ENCODE data around the gene CORO1A.

The CORO1A gene

DNA sequence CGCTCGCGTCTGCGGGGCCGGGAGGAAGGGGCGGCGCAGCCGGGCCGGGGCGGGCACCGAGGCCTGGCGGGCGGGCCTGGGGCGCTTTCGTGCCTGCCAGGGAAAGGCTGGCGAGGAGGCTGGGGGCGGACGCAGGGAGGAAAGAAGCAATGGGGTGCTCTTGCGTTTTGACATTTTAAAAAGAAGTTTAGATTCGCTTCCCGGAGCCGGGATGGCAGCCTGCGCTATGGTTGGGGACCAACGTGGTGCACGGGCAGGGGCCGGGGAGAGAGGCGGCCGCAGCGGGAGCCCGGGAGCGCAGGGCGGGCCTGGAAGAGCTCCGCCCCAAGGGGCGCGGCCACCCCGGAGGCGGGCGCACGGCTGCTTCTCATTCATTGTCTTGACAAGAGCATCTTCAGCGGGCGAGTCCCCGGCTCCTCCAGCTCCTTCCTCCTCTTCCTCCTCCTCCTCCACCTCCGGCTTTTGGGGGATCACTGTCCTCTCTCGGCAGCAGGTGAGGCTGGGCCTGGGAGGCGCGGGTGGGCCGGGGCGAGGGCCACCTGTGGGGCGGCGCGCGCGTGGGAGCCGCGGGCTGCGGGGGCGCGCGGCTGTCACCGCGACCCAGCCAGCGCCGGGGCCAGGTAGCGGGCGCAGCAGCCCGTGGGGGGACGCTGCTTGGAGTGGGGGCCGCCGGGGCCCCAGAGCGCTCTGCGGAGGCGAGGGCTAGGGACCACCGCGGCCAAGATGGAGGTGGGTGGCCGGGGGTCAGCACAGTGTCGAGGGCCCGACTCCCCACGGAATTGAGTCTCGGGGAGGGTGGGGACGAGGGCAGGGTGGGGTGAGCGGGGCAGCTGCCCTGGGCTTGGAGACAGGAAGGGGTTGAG lies at the start of gene CORO1A:
Gene CORO1A, plus strand, starts transcription at position 370 of the 863 bp plus-strand sequence. CDS start 1,608 bp downstream, outside the sequence.
- H3K9ac ChIP-seq (ENCODE audit: low read length), result no peak within 1 kb of the TSS
- H3K27ac ChIP-seq (ENCODE audit: low read depth, low read length), result no peak within 1 kb of the TSS
- H3K9me3 ChIP-seq (ENCODE audit: control insufficient read depth, insufficient read depth, low read depth, low read length), result no peaks in the 10 kb centered on the region
- peaks cover 23% of the 10 kb centered on the region for H3K27me3 ChIP-seq (ENCODE audit: control insufficient read depth, insufficient read depth, low read length)
- H3K4me1 ChIP-seq (ENCODE audit: control insufficient read depth, insufficient read depth, low read length), result peaks cover 10% of the 10 kb centered on the region
- H3K36me3 ChIP-seq (ENCODE audit: control insufficient read depth, insufficient read depth, low read length), result no peaks in the 10 kb centered on the region
- peak within 1 kb of the TSS; percentile 84 for H3K4me3 ChIP-seq (ENCODE audit: low read depth, low read length)

DNA sequence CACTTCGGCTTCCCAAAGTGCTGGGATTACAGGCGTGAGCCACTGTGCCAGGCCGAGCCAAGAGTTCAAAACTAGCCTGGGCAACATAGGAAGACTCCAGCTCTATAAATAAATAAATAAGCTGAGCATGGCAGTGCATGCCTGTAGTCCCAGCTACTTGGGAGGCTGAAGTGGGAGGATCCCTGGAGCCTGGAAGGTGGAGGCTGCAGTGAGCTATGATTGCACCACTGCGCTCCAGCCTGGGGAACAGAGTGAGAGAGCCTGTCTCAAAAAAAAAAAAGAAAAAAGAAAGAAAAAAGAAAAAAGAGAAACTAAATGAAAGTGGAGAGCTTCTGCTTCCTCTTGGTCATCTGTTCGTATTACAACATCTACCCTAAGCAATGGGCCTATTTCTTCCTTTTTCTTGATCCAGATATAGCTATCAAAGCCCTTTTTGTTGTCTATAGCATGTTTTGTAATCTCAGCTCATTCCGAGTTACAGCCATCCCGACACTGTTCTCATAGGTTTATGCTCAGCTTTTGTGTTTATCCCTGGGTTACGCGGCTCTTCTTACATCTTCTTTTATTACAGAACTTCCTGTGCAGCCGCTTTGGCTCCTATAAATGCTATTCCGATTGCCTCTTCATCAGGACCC lies 46.3 kb upstream of the CORO1A start:
- H3K4me3 ChIP-seq (ENCODE audit: low read depth, low read length), result no peak overlapping the region
- no peak overlapping the region for H3K27ac ChIP-seq (ENCODE audit: low read depth, low read length)
- no peaks in the 10 kb centered on the region for H3K4me1 ChIP-seq (ENCODE audit: control insufficient read depth, insufficient read depth, low read length)
- H3K27me3 ChIP-seq (ENCODE audit: control insufficient read depth, insufficient read depth, low read length), result no peaks in the 10 kb centered on the region
- H3K36me3 ChIP-seq (ENCODE audit: control insufficient read depth, insufficient read depth, low read length), result no peaks in the 10 kb centered on the region
- H3K9ac ChIP-seq (ENCODE audit: low read length), result no peak overlapping the region
- no peaks in the 10 kb centered on the region for H3K9me3 ChIP-seq (ENCODE audit: control insufficient read depth, insufficient read depth, low read depth, low read length)

DNA sequence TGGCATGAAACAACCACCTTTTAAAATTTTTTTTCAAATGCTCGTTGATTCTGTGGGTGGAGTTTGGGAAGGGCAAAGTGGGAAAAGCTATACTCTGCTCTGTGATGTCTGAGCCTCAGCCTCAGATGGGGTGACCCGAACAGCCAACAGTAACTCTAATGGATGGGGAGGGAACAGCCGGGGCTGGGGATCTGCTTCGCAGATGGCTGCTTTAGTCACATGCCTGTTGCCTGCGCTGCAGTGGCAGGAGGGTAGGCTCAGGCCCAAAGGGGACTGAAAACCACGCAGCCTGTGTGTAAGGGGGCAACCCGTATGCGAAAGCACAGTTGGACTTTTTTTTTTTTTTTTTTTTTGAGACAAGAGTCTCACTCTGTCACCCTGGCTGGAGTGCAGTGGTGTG lies 45.5 kb upstream of the CORO1A start:
- Histone ChIP-seq H3K36me3 (ENCODE audit: control insufficient read depth, insufficient read depth, low read length) (no peaks in the 10 kb centered on the region), H3K9ac (ENCODE audit: low read length) (no peak overlapping the region), H3K4me3 (ENCODE audit: low read depth, low read length) (no peak overlapping the region), H3K4me1 (ENCODE audit: control insufficient read depth, insufficient read depth, low read length) (no peaks in the 10 kb centered on the region), H3K9me3 (ENCODE audit: control insufficient read depth, insufficient read depth, low read depth, low read length) (no peaks in the 10 kb centered on the region), H3K27ac (ENCODE audit: low read depth, low read length) (no peak overlapping the region), H3K27me3 (ENCODE audit: control insufficient read depth, insufficient read depth, low read length) (no peaks in the 10 kb centered on the region)

DNA sequence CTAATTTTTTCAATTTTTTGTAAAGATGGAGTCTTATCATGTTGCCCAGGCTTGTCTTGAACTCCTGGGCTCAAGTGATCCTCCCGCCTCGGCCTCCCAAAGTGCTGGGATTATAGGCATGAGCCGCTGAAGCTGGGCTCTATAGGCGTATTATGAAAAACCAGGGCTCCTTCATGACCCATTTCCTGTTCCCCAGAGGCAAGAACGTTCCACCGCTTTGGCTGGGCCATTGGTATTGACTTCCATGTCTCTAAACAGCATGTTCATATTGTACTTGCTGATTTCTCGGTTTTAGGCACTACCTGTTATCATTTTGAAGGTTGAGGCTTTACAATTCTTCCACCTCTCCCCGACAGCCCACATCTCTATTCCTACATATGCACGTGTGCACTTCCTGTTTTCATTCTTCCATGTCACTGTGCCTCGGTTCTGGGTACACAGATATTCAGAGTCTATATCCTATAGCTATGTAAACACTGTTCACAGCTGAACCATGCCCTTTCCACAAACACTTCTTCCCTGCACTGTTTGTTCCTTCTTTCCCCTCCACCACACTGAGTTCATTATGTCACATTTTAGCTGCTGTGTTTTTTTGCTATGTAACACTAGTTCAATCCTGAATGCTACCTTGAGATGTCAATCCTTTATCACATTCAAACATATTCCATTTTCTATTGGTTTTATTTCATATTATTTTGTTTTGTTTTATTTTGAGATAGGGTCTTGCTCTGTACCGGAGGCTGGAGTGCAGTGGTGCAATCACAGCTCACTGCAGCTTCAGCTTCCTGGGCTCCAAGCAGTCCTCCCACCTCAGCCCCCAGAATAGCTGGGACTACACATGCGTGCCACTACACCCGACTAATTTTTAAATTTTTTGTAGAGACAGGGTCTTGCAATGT lies 43.6 kb upstream of the CORO1A start:
- Histone ChIP-seq H3K36me3 (ENCODE audit: control insufficient read depth, insufficient read depth, low read length) (no peaks in the 10 kb centered on the region), H3K27ac (ENCODE audit: low read depth, low read length) (no peak overlapping the region), H3K9me3 (ENCODE audit: control insufficient read depth, insufficient read depth, low read depth, low read length) (no peaks in the 10 kb centered on the region), H3K4me3 (ENCODE audit: low read depth, low read length) (no peak overlapping the region), H3K9ac (ENCODE audit: low read length) (no peak overlapping the region), H3K4me1 (ENCODE audit: control insufficient read depth, insufficient read depth, low read length) (no peaks in the 10 kb centered on the region), H3K27me3 (ENCODE audit: control insufficient read depth, insufficient read depth, low read length) (no peaks in the 10 kb centered on the region)

DNA sequence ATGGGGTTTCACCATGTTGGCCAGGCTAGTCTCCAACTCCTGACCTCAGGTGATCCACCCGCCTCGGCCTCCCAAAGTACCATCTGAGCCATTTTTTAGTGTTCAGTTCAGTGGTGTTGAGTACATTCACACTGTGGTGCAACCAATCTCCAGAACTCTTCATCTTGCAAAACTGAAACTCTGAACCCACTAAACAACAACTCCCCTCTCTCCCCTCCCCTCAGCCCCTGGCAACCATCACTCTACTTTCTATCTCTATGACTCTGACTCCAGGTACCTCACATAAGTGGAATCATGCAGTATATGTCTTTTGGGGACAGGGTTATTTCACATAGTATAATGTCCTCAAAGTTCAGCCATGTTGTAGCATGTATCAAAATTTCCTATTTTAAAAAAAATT lies 41.7 kb upstream of the CORO1A start:
- Histone ChIP-seq H3K27me3 (ENCODE audit: control insufficient read depth, insufficient read depth, low read length) (no peaks in the 10 kb centered on the region), H3K36me3 (ENCODE audit: control insufficient read depth, insufficient read depth, low read length) (no peaks in the 10 kb centered on the region), H3K9me3 (ENCODE audit: control insufficient read depth, insufficient read depth, low read depth, low read length) (no peaks in the 10 kb centered on the region), H3K27ac (ENCODE audit: low read depth, low read length) (no peak overlapping the region), H3K4me3 (ENCODE audit: low read depth, low read length) (no peak overlapping the region), H3K4me1 (ENCODE audit: control insufficient read depth, insufficient read depth, low read length) (no peaks in the 10 kb centered on the region), H3K9ac (ENCODE audit: low read length) (no peak overlapping the region)

DNA sequence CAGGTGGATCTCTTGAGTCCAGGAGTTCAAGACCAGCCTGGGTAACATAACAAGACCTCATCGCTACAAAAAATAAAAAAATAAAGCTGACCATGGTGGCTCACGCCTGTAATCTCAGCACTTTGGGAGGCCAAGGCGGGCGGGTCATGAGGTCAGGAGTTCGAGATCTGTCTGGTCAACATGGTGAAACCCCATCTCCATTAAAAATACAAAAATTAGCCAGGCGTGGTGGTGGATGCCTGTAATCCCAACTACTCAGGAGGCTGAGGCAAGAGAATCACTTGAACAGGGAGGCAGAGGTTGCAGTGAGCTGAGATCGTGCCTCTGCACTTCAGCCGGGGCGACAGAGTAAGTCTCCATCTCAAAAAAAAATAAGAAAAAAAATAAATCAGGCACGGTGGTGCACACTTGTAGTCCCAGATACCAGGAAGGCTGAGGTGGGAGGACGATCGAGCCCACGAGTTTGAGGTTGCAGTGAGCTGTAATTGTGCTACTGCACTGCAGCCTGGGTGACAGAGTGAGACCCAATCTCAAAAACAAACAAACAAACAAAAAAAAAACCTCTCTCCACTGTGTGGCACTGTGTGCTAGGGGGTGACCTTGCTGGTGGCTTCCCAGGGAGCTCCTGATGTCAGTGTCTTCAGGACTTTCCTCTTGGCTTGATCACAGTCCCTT lies 40.6 kb upstream of the CORO1A start:
- H3K4me1 ChIP-seq (ENCODE audit: control insufficient read depth, insufficient read depth, low read length), result no peaks in the 10 kb centered on the region
- H3K4me3 ChIP-seq (ENCODE audit: low read depth, low read length), result no peak overlapping the region
- no peaks in the 10 kb centered on the region for H3K27me3 ChIP-seq (ENCODE audit: control insufficient read depth, insufficient read depth, low read length)
- no peak overlapping the region for H3K27ac ChIP-seq (ENCODE audit: low read depth, low read length)
- H3K9ac ChIP-seq (ENCODE audit: low read length), result no peak overlapping the region
- H3K36me3 ChIP-seq (ENCODE audit: control insufficient read depth, insufficient read depth, low read length), result no peaks in the 10 kb centered on the region
- no peaks in the 10 kb centered on the region for H3K9me3 ChIP-seq (ENCODE audit: control insufficient read depth, insufficient read depth, low read depth, low read length)

DNA sequence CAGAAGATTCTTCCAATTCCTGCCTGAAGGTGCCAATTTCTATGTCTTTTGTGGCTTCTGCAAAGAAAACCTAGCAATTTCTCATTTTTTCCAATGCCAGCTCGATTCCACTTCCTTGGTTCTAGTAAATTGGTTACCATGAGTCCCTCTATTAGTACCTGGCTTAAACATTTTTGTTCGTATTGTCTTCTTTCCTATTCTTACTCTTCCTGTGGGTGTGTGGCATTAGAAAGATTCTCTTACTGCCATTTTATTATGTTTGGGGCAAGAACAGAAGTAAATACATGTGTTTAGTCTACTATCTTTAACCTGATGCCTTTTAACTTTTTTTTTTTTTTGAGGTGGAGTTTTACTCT lies 40.1 kb upstream of the CORO1A start:
- no peaks in the 10 kb centered on the region for H3K36me3 ChIP-seq (ENCODE audit: control insufficient read depth, insufficient read depth, low read length)
- H3K9ac ChIP-seq (ENCODE audit: low read length), result no peak overlapping the region
- no peaks in the 10 kb centered on the region for H3K9me3 ChIP-seq (ENCODE audit: control insufficient read depth, insufficient read depth, low read depth, low read length)
- H3K4me1 ChIP-seq (ENCODE audit: control insufficient read depth, insufficient read depth, low read length), result no peaks in the 10 kb centered on the region
- H3K27ac ChIP-seq (ENCODE audit: low read depth, low read length), result no peak overlapping the region
- no peak overlapping the region for H3K4me3 ChIP-seq (ENCODE audit: low read depth, low read length)
- no peaks in the 10 kb centered on the region for H3K27me3 ChIP-seq (ENCODE audit: control insufficient read depth, insufficient read depth, low read length)

DNA sequence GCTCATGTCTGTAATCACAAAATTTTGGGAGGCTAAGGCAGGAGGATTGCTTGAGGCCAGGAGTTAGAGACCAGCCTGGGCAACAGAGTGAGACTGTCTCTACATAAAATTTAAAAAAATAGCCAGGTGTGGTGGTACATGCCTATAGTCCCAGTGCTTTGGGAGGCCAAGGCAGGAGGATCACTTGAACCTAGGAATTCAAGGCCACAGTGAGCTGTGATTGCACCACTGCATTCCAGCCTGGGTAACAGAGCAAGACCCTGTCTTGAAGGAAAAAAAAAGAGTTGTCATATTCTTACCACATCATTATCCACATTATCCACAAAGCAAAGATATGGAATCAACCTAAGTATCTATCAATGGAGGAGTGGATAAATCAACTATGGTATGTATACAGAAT lies 39.4 kb upstream of the CORO1A start:
- H3K27me3 ChIP-seq (ENCODE audit: control insufficient read depth, insufficient read depth, low read length), result no peaks in the 10 kb centered on the region

DNA sequence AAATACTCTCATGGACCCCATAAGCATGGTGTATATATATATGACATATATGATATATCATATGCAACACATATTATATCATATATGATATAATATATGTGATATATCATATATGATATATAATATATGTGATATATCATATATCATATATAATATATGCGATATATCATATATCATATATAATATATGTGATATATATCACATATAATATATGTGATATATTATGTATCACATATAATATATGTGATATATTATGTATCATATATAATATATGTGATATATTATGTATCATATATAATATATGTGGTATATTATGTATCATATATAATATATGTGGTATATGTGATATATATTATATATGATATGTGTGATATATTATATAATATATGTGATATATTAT lies 38.5 kb upstream of the CORO1A start:
- H3K4me3 ChIP-seq (ENCODE audit: low read depth, low read length), result no peak overlapping the region
- peaks cover 11% of the 10 kb centered on the region for H3K9me3 ChIP-seq (ENCODE audit: control insufficient read depth, insufficient read depth, low read depth, low read length)
- H3K4me1 ChIP-seq (ENCODE audit: control insufficient read depth, insufficient read depth, low read length), result no peaks in the 10 kb centered on the region
- H3K27me3 ChIP-seq (ENCODE audit: control insufficient read depth, insufficient read depth, low read length), result no peaks in the 10 kb centered on the region
- H3K36me3 ChIP-seq (ENCODE audit: control insufficient read depth, insufficient read depth, low read length), result no peaks in the 10 kb centered on the region
- H3K9ac ChIP-seq (ENCODE audit: low read length), result no peak overlapping the region
- no peak overlapping the region for H3K27ac ChIP-seq (ENCODE audit: low read depth, low read length)

More for the DNA sequence above, 39.4 kb upstream of the CORO1A start:
- Histone ChIP-seq H3K4me1 (ENCODE audit: control insufficient read depth, insufficient read depth, low read length) (no peaks in the 10 kb centered on the region), H3K36me3 (ENCODE audit: control insufficient read depth, insufficient read depth, low read length) (no peaks in the 10 kb centered on the region), H3K9me3 (ENCODE audit: control insufficient read depth, insufficient read depth, low read depth, low read length) (0 out of 2 replicates have a peak, but pooled peaks cover 4% of the 10 kb centered on the region), H3K4me3 (ENCODE audit: low read depth, low read length) (no peak overlapping the region), H3K27ac (ENCODE audit: low read depth, low read length) (no peak overlapping the region), H3K9ac (ENCODE audit: low read length) (no peak overlapping the region)

DNA sequence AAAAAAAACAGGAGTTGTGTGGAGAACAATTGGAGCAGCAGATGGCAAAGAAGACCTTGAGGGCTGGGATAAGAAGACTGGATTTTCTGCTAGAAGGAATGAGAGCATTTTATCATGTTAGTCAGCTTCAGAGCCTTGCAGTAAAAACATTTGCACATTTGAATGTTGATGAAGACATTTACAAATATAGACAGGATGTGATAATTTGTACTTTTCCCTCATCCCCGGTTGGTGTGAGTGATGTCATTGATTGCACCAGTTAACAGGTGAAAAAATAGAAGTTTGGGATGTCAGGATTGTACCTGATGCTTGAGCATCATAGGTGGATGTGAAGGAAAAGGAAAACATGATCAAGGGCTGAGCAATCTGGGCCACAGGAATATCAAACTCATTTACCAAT lies 37.7 kb upstream of the CORO1A start:
- Histone ChIP-seq H3K4me3 (ENCODE audit: low read depth, low read length) (no peak overlapping the region), H3K27ac (ENCODE audit: low read depth, low read length) (no peak overlapping the region), H3K27me3 (ENCODE audit: control insufficient read depth, insufficient read depth, low read length) (no peaks in the 10 kb centered on the region), H3K36me3 (ENCODE audit: control insufficient read depth, insufficient read depth, low read length) (no peaks in the 10 kb centered on the region), H3K4me1 (ENCODE audit: control insufficient read depth, insufficient read depth, low read length) (no peaks in the 10 kb centered on the region), H3K9me3 (ENCODE audit: control insufficient read depth, insufficient read depth, low read depth, low read length) (peaks cover 11% of the 10 kb centered on the region), H3K9ac (ENCODE audit: low read length) (no peak overlapping the region)
